PFSK-1 (cell line): ENCODE results near the gene UBTF.

Experiments used
- POLR2AphosphoS5 ChIP-seq: IDR thresholded peaks from 2 replicates; pipeline ENCODE4 v1.6.1; 2012; ENCODE audit warnings: low read depth, mild to moderate bottlenecking, control low read depth, low read length, moderate library complexity
- REST ChIP-seq, 2 experiments: IDR thresholded peaks; 2 replicates each; pipeline versions ENCODE4 v1.6.1 to v1.8.0; 2011 to 2012; ENCODE audit warnings: low read depth in 2 of 2, low read length in 2 of 2, control low read depth in 1 of 2, inconsistent platforms in 1 of 2, mild to moderate bottlenecking in 1 of 2, moderate library complexity in 1 of 2; ENCODE audit not compliant: insufficient read depth in 1 of 2
- SIN3A ChIP-seq: IDR thresholded peaks from 2 replicates; pipeline ENCODE4 v1.6.1; 2012; ENCODE audit warnings: mild to moderate bottlenecking, low read length, moderate library complexity, borderline replicate concordance; ENCODE audit not compliant: insufficient read depth
- TAF1 ChIP-seq: IDR thresholded peaks from 2 replicates; pipeline ENCODE4 v1.6.1; 2012; ENCODE audit warnings: low read length, control low read depth, borderline replicate concordance; ENCODE audit not compliant: insufficient read depth

GRCh38 chr17:44220213-44221083 is 973 bp upstream of the UBTF start:
- TF ChIP-seq REST (IDR thresholded peaks at IDR 0.05; ENCODE audit: insufficient read depth in 1 of 2, low read depth in 2 of 2, low read length in 2 of 2): no peak
- TF ChIP-seq POLR2AphosphoS5: no peak
- no peak for TF ChIP-seq TAF1
- TF ChIP-seq SIN3A: 0 out of 2 replicates have a peak, but pooled peaks have one; percentile 24
